OCI-LY7 (cell line): ENCODE measurements around the gene FLCN.

Experiments
- EZH2phosphoT487 ChIP-seq: fragments of 200-600 bp; sonication (generic); IDR thresholded peaks from 2 replicates; pipeline ENCODE4 v1.6.1; 2018; ENCODE audit warnings: low read depth, borderline replicate concordance, mild to moderate bottlenecking, mixed run types, antibody characterized with exemption, low read length, moderate library complexity, mixed read lengths
- TF ChIP-seq, protein P1 (sequence below): fragments of 200-600 bp; sonication (generic); conservative IDR thresholded peaks from 2 replicates; pipeline ENCODE4 v1.5.1; 2014; ENCODE audit warnings: mild to moderate bottlenecking, antibody characterized with exemption, low read length, moderate library complexity, mixed read lengths

DNA sequence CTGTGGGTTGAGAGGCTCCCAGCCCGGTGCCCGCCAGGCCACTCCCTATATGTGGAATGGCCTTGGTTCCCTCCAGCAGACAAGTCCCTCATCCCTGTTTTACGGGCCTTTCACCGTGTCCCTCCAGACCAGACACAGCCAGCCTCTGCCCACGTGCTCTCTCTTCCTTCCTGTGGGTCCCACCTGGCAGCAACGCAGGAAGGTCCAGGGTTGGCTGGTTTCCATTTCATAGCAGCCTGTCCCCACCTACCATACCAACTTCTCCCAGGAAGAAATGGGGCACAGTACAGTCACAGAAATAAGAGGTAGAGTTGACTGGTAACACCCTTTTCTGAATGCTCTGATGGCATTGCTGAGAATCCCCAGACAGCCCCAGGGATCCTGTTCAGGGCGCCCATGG lies 65.8 kb downstream of the FLCN start:
- TF ChIP-seq, protein P1, sequence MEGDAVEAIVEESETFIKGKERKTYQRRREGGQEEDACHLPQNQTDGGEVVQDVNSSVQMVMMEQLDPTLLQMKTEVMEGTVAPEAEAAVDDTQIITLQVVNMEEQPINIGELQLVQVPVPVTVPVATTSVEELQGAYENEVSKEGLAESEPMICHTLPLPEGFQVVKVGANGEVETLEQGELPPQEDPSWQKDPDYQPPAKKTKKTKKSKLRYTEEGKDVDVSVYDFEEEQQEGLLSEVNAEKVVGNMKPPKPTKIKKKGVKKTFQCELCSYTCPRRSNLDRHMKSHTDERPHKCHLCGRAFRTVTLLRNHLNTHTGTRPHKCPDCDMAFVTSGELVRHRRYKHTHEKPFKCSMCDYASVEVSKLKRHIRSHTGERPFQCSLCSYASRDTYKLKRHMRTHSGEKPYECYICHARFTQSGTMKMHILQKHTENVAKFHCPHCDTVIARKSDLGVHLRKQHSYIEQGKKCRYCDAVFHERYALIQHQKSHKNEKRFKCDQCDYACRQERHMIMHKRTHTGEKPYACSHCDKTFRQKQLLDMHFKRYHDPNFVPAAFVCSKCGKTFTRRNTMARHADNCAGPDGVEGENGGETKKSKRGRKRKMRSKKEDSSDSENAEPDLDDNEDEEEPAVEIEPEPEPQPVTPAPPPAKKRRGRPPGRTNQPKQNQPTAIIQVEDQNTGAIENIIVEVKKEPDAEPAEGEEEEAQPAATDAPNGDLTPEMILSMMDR = no peak
- TF ChIP-seq EZH2phosphoT487 = no peak
